MCF 10A (cell line): Measurements from ENCODE around the gene CRIP1. TPM values are rescaled to one million over a fixed set of nuclear protein-coding genes. Genes with fewer than 3 reads are reported as not detected.

ENCODE experiments used
- BruUV-seq: library from RNA; stranded (reverse); fragments of 400-500 nt; replicated peaks from 2 replicates; lab custom pipeline; 2021; lab: Mats Ljungman, UMichigan
- CTCF ChIA-PET: fragments of 300-600 bp; sonication (Branson Sonifier 250); formaldehyde crosslinking; extraction: SDS; loops from one replicate; lab custom pipeline; 2021; ENCODE audit warnings: antibody characterized with exemption, inconsistent platforms; lab: Yijun Ruan, JAX
- POLR2A ChIA-PET: fragments of 300-600, 350-650 bp; sonication (Branson Sonifier 250); formaldehyde crosslinking; extraction: SDS; loops from one replicate; lab custom pipeline; 2020; ENCODE audit warnings: antibody characterized with exemption, inconsistent platforms; lab: Yijun Ruan, JAX
- DNase-seq: peaks from one replicate; pipeline ENCODE4 v3.0.0-alpha.2; 2018; ENCODE audit not compliant: unreplicated experiment
- H3K27ac Mint-ChIP-seq: one replicate; pipeline ENCODE4 v1.8.0; 2022; ENCODE audit warnings: mild to moderate bottlenecking, low read depth, mixed read lengths; ENCODE audit not compliant: unreplicated experiment
- H3K27me3 Mint-ChIP-seq: one replicate; pipeline ENCODE4 v1.8.0; 2022; ENCODE audit warnings: mixed read lengths; ENCODE audit not compliant: insufficient read depth, unreplicated experiment
- H3K36me3 Mint-ChIP-seq: one replicate; pipeline ENCODE4 v1.8.0; 2022; ENCODE audit warnings: mild to moderate bottlenecking, moderate library complexity, mixed read lengths; ENCODE audit not compliant: insufficient read depth, unreplicated experiment
- H3K4me1 Mint-ChIP-seq: one replicate; pipeline ENCODE4 v1.8.0; 2022; ENCODE audit warnings: mixed read lengths; ENCODE audit not compliant: insufficient read depth, unreplicated experiment
- H3K4me3 Mint-ChIP-seq: one replicate; pipeline ENCODE4 v1.8.0; 2022; ENCODE audit warnings: mild to moderate bottlenecking, moderate library complexity, mixed read lengths; ENCODE audit not compliant: unreplicated experiment
- H3K9me3 Mint-ChIP-seq: one replicate; pipeline ENCODE4 v1.8.0; 2022; ENCODE audit warnings: mixed read lengths; ENCODE audit not compliant: unreplicated experiment
- intact Hi-C: fragments of 100-400 bp; cut with micrococcal nuclease; formaldehyde crosslinking; loops from 2 replicates; pipeline ENCODE4 v1.14.1; 2022
- total RNA-seq: library from RNA; stranded (reverse); gene quantifications from 2 replicates; pipeline ENCODE4 v1.2.3, GENCODE V29; 2022
- TF ChIP-seq, protein P1 (sequence below): fragments of 200-600 bp; IDR thresholded peaks from one replicate; pipeline ENCODE4 v1.8.0; 2022; ENCODE audit warnings: antibody characterized with exemption, mild to moderate bottlenecking; ENCODE audit not compliant: unreplicated experiment

The CRIP1 gene
- total RNA-seq, 1 experiment from 2014 or later, result not detected

- H3K4me1 Mint-ChIP-seq, result peaks cover 24% of the 10 kb centered on the region
- peaks cover 12% of the 10 kb centered on the region for H3K36me3 Mint-ChIP-seq
- no peaks in the 10 kb centered on the region for H3K27me3 Mint-ChIP-seq
- BruUV-seq, result TSS peak; percentile 86
- H3K4me3 Mint-ChIP-seq, result peak overlapping the region; percentile 75
- TF ChIP-seq, protein P1, sequence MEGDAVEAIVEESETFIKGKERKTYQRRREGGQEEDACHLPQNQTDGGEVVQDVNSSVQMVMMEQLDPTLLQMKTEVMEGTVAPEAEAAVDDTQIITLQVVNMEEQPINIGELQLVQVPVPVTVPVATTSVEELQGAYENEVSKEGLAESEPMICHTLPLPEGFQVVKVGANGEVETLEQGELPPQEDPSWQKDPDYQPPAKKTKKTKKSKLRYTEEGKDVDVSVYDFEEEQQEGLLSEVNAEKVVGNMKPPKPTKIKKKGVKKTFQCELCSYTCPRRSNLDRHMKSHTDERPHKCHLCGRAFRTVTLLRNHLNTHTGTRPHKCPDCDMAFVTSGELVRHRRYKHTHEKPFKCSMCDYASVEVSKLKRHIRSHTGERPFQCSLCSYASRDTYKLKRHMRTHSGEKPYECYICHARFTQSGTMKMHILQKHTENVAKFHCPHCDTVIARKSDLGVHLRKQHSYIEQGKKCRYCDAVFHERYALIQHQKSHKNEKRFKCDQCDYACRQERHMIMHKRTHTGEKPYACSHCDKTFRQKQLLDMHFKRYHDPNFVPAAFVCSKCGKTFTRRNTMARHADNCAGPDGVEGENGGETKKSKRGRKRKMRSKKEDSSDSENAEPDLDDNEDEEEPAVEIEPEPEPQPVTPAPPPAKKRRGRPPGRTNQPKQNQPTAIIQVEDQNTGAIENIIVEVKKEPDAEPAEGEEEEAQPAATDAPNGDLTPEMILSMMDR, result peak; percentile 98
- DNase-seq, result peak; percentile 88
- intact Hi-C loops, result loop anchor here (1.0 to 2.0 kb wide), 2 partner anchors 9 to 50 kb away; no protein-coding TSS in a partner anchor
- H3K27ac Mint-ChIP-seq, result peak overlapping the region; percentile 99
- POLR2A ChIA-PET, result interaction anchor here (0.6 to 2.5 kb wide), 10 partner anchors 9 to 713 kb away, joined by 3 to 30 read pairs (median 4); partner anchors contain the start of gene BRF1
- CTCF ChIA-PET, result interaction anchor here (0.5 to 2.3 kb wide), 35 partner anchors 9 to 1337 kb away, joined by 3 to 45 read pairs (median 3); no protein-coding TSS in a partner anchor
- no peaks in the 10 kb centered on the region for H3K9me3 Mint-ChIP-seq
Measured at GRCh38 chr14:105480807-105481801, 5.6 kb upstream of the CRIP1 start.

DNA sequence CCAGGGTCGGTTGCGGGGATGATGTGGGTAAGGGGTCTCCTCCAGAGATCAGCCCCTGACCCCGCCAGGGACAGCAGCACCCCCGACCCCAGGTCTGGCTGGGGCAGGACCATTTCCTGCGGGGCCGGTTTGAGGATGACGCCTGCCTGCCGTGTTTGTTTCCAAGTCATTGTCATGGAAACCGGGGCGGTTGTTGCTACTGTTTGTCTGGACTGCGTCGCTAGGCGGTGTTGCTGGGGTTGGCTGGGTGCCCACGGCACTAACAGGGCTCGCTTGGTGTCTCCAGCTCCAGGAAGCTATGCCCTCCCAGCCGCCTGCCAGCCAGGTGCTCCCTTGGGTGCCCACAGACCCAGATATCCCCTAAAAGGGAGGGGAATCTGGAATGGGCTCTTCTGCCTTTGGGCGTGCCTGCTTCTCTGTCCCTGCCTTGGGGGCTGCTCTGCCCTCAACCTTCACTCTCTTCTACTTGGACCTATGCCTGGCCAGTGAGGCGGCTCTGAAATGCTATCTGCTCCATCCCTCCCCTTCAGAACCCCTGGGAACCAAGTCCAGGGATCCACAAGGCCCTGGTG, 4.7 kb upstream of the CRIP1 start:
- H3K36me3 Mint-ChIP-seq, result peaks cover 12% of the 10 kb centered on the region
- ChIA-PET POLR2A (interaction anchor here (0.7 to 2.5 kb wide), 6 partner anchors 8 to 714 kb away, joined by 3 to 30 read pairs (median 4); no protein-coding TSS in a partner anchor), CTCF (interaction anchor here (0.5 to 2.3 kb wide), 14 partner anchors 8 to 294 kb away, joined by 3 to 45 read pairs (median 4); no protein-coding TSS in a partner anchor)
- peak overlapping the region; percentile 75 for H3K4me3 Mint-ChIP-seq
- DNase-seq, result peak; percentile 96
- no peaks in the 10 kb centered on the region for H3K27me3 Mint-ChIP-seq
- intact Hi-C loops, result loop anchor here (1.0 to 2.0 kb wide), 2 partner anchors 8 to 51 kb away; no protein-coding TSS in a partner anchor
- no peaks in the 10 kb centered on the region for H3K9me3 Mint-ChIP-seq
- BruUV-seq, result TSS peak; percentile 64
- H3K4me1 Mint-ChIP-seq, result peaks cover 24% of the 10 kb centered on the region
- TF ChIP-seq, protein P1, result no peak
- H3K27ac Mint-ChIP-seq, result peak overlapping the region; percentile 99

- Mint-ChIP-seq H3K4me1 (peaks cover 20% of the 10 kb centered on the region), H3K27ac (peak overlapping the region; percentile 99), H3K9me3 (no peaks in the 10 kb centered on the region), H3K4me3 (peak overlapping the region; percentile 75), H3K27me3 (no peaks in the 10 kb centered on the region), H3K36me3 (peaks cover 12% of the 10 kb centered on the region)
- POLR2A ChIA-PET, result interaction anchor here (1.4 to 2.5 kb wide), 4 partner anchors 7 to 51 kb away, joined by 4 to 30 read pairs (median 8); no protein-coding TSS in a partner anchor
- no peak for DNase-seq
- no TSS peak for BruUV-seq
- intact Hi-C loops, result no loop called here
- CTCF ChIA-PET, result interaction anchor here (1.0 to 2.3 kb wide), 9 partner anchors 7 to 131 kb away, joined by 3 to 45 read pairs (median 4); no protein-coding TSS in a partner anchor
- TF ChIP-seq, protein P1, result no peak
Measured at GRCh38 chr14:105482486-105483110, 4.1 kb upstream of the CRIP1 start.
